ENCODE data around the gene AMER2. TPM values are rescaled to one million over a fixed set of nuclear protein-coding genes. Genes with fewer than 3 reads are reported as not detected.

The AMER2 gene
- polyA plus RNA-seq, 1 of the 3 experiments (the other 2 are of a cell fraction), result not detected

DNA sequence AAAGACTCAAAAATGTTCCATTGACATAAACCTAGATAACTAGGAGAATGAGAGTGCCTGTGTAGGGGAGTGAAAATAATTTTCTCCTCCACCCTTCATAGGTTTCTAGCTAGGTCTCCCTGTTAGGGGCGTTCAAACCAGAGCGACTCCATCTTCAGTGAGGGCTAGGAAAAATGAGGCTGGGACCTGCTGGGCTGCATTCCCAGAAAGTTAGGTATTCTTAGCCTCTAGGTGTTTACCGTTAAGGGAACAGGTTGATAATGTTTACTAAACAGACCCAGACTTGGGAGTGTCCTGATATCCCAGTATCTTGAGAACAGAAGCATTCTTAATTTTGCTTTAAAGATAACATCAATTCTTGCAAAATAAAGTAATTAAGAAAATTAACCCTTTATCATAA, 56.0 kb downstream of the AMER2 start:
- H3K4me1 ChIP-seq (ENCODE audit: control insufficient read depth in 1 of 2, insufficient read depth in 2 of 2, low read depth in 1 of 2, low read length in 1 of 2), result no peaks in the 10 kb centered on the region
- no peaks in the 10 kb centered on the region for H3K79me2 ChIP-seq (ENCODE audit: insufficient read depth)
- no peaks in the 10 kb centered on the region for H3K36me3 ChIP-seq (replicated peaks in 1 of 2; ENCODE audit: control insufficient read depth in 1 of 2, insufficient read depth in 2 of 2, low read length in 1 of 2)
- ChIA-PET POLR2A (no interaction called here), CTCF (no interaction called here)
- H3K27me3 ChIP-seq (ENCODE audit: insufficient read depth), result peaks cover 9% of the 10 kb centered on the region; the same call in 1 of the 2 replicates
- DNase-seq, result no peak
- H3K4me2 ChIP-seq, result no peak overlapping the region
- no peaks in the 10 kb centered on the region for H3K9me2 ChIP-seq
- H3F3A ChIP-seq (replicated peaks; ENCODE audit: insufficient read depth), result no peaks in the 10 kb centered on the region
- no peak overlapping the region for H3K9ac ChIP-seq
- WGBS (ENCODE audit: low lambda C conversion rate), result 22% methylated on average over 3 of the region's 3 CpGs
- H4K20me1 ChIP-seq (ENCODE audit: insufficient read depth), result no peaks in the 10 kb centered on the region
- H2AFZ ChIP-seq (ENCODE audit: low read depth), result no peak overlapping the region
- no peak for TF ChIP-seq TCF12 (IDR thresholded peaks at IDR 0.05)
- TF ChIP-seq JUND (IDR thresholded peaks at IDR 0.05), result no peak
- TF ChIP-seq, protein P1, sequence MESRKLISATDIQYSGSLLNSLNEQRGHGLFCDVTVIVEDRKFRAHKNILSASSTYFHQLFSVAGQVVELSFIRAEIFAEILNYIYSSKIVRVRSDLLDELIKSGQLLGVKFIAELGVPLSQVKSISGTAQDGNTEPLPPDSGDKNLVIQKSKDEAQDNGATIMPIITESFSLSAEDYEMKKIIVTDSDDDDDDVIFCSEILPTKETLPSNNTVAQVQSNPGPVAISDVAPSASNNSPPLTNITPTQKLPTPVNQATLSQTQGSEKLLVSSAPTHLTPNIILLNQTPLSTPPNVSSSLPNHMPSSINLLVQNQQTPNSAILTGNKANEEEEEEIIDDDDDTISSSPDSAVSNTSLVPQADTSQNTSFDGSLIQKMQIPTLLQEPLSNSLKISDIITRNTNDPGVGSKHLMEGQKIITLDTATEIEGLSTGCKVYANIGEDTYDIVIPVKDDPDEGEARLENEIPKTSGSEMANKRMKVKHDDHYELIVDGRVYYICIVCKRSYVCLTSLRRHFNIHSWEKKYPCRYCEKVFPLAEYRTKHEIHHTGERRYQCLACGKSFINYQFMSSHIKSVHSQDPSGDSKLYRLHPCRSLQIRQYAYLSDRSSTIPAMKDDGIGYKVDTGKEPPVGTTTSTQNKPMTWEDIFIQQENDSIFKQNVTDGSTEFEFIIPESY (IDR thresholded peaks at IDR 0.05; ENCODE audit: borderline replicate concordance, low read depth), result no peak
- no peak for TF ChIP-seq ELF1 (IDR thresholded peaks at IDR 0.05)
- TF ChIP-seq GABPA (IDR thresholded peaks at IDR 0.05; ENCODE audit: low read depth), result no peak
- TF ChIP-seq, protein P2, sequence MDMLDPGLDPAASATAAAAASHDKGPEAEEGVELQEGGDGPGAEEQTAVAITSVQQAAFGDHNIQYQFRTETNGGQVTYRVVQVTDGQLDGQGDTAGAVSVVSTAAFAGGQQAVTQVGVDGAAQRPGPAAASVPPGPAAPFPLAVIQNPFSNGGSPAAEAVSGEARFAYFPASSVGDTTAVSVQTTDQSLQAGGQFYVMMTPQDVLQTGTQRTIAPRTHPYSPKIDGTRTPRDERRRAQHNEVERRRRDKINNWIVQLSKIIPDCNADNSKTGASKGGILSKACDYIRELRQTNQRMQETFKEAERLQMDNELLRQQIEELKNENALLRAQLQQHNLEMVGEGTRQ (IDR thresholded peaks at IDR 0.05; ENCODE audit: borderline replicate concordance, low read depth, low read length), result no peak
- no peak for TF ChIP-seq CHD2 (IDR thresholded peaks at IDR 0.05; ENCODE audit: low read length, partially characterized antibody)
- TF ChIP-seq GATA2 (CRISPR knock-in tag; IDR thresholded peaks at IDR 0.05), result no peak
- TF ChIP-seq TEAD4 (IDR thresholded peaks at IDR 0.05; ENCODE audit: borderline replicate concordance, insufficient read depth), result no peak
- TF ChIP-seq SMC3 (IDR thresholded peaks at IDR 0.05; ENCODE audit: low read depth, low read length), result no peak
- TF ChIP-seq SIN3A (IDR thresholded peaks at IDR 0.05; ENCODE audit: borderline replicate concordance, low read depth, low read length), result no peak
- TF ChIP-seq TAF1 (IDR thresholded peaks at IDR 0.05; ENCODE audit: borderline replicate concordance, low read depth, low read length), result no peak
- no peak for TF ChIP-seq POLR2AphosphoS5 (IDR thresholded peaks at IDR 0.05; ENCODE audit: low read depth, low read length)
- no peak for TF ChIP-seq NFIC (IDR thresholded peaks at IDR 0.05; ENCODE audit: borderline replicate concordance)
- TF ChIP-seq, protein P3, sequence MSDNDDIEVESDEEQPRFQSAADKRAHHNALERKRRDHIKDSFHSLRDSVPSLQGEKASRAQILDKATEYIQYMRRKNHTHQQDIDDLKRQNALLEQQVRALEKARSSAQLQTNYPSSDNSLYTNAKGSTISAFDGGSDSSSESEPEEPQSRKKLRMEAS (IDR thresholded peaks at IDR 0.05; ENCODE audit: low read depth), result no peak
- TF ChIP-seq YY1 (IDR thresholded peaks at IDR 0.05; ENCODE audit: low read depth), result no peak
- TF ChIP-seq, protein P4, sequence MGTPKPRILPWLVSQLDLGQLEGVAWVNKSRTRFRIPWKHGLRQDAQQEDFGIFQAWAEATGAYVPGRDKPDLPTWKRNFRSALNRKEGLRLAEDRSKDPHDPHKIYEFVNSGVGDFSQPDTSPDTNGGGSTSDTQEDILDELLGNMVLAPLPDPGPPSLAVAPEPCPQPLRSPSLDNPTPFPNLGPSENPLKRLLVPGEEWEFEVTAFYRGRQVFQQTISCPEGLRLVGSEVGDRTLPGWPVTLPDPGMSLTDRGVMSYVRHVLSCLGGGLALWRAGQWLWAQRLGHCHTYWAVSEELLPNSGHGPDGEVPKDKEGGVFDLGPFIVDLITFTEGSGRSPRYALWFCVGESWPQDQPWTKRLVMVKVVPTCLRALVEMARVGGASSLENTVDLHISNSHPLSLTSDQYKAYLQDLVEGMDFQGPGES (IDR thresholded peaks at IDR 0.05; ENCODE audit: low read depth, low read length), result no peak
- TF ChIP-seq EZH2phosphoT487 (IDR thresholded peaks at IDR 0.05; ENCODE audit: borderline replicate concordance, low read depth), result no peak
- no peak overlapping the region for H3K4me3 ChIP-seq (ENCODE audit: low read depth in 2 of 2, low read length in 1 of 2)
- no peaks in the 10 kb centered on the region for H3K9me3 ChIP-seq
- no peak overlapping the region for H3K27ac ChIP-seq (ENCODE audit: low read depth in 2 of 2, low read length in 1 of 2)
